ENCODE data around the gene FHAD1.
"Not testable (repeated sequence)": the region's sequence is repeated elsewhere in the genome, so short reads cannot be mapped to it uniquely, and the experiment has no call there.

FHAD1 gene

DNA sequence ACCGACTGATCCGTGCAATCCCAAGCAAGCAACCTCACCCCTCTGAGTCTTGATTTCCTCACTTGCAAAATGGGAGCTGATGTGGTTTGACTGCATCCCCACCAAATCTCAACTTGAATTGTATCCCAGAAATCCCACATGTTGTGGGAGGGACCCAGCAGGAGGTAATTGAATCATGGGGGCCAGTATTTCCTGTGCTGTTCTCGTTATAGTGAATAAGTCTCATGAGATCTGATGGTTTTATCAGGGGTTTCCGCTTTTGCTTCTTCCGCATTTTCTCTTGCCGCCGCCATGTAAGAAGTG, 58.4 kb downstream of the FHAD1 start:
- no peak for DNase-seq (ENCODE audit: low spot score)

DNA sequence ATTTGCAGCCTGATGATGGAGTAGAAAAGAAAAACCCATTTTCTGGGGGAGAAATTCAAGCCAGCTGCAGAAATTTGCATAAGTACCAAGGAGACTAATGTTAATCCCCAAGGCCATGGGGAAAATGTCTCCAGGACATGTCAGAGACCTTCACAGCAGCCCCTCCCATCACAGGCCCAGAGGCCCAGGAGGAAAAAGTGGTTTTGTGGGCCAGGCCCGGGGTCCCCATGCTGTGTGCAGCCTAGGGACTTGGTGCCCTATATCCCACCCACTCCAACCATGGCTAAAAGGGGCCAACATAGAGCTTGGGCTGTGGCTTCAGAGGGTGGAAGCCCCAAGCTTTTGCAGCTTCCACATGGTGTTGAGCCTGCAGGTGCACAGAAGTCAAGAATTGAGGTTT, 59.3 kb downstream of the FHAD1 start:
- not testable (repeated sequence) for DNase-seq (ENCODE audit: low spot score)

DNA sequence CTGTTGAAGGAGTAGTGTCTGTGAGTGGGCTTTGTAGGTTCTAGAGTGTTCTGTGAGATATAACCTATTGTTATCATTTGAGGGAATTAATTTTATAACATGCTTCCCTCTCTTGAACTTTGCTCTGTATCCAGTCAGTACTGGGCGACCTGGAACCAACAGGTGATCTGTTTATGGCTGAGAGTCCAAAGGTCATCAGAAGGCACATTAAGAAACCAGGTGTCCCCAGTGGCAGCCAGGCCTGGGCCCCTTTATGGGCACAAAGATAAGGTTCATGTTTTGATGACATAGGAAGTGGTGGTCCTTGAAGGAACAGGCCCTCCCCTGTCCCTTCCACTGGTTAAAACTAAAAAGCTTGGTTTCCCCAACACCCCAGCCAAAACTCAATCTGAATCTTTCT, 61.1 kb downstream of the FHAD1 start:
- no peak for DNase-seq (ENCODE audit: low spot score)

DNA sequence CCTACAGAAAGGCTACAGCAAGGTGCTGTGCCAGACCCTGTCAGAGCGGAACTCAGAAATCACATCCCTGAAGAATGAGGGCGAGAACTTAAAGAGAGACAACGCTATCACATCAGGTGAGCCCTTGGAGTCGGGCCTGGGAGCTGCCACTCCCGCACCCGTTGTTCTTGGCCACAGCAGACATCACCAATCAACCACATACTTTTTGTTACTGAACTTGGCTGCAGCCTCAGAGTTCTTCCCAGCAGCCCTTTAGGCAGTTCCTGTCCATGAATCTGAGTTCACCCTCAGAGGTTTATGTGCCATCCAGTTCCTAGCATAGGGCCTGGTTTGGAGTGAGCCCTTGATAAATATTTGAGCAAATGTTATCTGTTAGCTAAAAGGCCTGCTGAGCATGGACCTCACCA, 61.6 kb downstream of the FHAD1 start:
- no peak for DNase-seq (ENCODE audit: low spot score)

DNA sequence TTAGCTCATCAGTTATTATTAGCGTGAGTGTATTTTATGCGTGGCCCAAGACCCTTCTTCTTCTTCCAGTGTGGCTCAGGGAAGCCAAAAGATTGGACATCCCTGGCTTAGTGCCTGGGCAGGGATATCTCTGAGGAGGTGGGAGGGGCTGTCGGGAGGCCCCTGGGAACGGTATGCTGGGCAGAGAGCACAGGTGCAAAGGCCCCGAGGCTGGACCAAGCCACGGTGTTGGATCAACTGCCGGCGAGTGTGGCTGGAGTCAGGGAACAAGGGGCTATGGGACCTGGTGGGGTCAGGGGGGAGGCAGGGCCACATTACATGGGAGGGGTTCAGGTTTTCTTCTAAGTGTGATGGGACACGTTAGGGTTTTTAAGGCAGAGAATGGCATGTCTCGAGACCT, 62.7 kb downstream of the FHAD1 start:
- DNase-seq (ENCODE audit: low spot score): no peak

DNA sequence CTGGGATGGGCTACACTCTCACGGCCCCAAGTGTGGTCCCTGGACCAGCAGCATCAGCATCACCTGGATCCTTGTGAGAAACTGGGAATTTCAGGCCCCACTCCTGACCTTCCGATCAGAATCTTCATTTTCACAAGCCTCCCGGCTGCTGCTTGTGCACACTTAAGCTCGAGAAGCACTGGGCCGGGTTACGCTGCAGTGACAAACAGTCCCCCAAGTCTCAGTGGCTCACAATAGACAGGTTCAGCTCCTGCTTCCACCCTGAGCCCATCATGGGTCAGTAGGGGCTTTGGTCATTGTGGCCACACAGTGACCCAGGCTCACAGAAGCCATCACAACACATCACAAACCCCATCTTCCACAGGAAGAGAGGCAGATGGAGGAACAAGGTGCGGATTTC, 63.5 kb downstream of the FHAD1 start:
- DNase-seq (ENCODE audit: low spot score): no peak

DNA sequence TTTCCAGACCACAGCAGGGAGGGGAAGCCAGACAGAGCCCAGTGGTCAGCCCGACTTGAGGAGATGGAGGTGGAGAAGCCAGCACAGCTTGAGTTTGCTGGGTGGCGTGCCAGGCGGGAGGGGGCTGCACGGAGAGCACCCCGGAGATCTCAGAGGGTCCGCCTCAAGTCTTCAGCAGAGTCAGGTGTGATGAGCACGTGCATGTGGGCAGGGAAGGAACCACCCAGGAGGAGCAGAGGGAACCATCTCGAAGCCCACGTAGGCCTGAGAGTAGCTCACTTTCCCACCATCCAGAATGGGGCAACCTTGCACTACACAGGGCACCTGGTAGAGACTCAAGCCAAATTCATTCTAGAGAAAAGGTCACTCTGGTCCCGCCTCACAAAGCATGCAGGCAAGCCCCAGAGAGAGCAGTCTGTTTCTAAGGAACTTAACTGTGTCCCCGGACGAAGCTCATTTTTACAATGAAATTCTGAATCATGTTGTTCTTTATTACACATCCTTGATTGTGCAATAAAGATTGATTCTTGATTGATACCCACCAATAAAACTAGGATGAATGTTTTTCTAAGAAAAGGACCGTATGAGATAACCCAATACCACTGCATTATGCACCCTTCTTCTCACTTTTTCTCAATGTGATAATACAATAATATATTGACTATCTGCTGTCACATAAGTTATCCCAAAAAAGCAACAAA, 64.2 kb downstream of the FHAD1 start:
- DNase-seq (ENCODE audit: low spot score): no peak

DNA sequence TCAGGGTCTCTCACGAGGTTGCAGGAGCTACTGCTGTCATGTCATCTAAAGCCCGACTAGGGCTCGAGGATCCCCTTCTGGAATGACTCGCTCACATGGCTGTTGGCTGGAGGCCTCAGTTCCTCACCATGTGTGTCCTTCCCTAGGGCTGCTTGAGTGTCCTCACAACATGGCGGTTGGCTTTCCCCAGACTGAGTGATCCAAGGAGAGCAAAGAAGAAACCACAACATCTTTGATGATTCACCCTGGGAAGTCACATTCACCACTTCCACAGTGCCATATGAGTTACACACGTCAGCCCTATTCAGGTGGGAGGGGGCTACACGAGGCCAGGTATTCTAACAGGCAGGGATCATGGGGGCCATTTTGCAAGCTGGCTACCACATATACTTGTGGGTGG, 64.9 kb downstream of the FHAD1 start:
- DNase-seq (ENCODE audit: low spot score): no peak

DNA sequence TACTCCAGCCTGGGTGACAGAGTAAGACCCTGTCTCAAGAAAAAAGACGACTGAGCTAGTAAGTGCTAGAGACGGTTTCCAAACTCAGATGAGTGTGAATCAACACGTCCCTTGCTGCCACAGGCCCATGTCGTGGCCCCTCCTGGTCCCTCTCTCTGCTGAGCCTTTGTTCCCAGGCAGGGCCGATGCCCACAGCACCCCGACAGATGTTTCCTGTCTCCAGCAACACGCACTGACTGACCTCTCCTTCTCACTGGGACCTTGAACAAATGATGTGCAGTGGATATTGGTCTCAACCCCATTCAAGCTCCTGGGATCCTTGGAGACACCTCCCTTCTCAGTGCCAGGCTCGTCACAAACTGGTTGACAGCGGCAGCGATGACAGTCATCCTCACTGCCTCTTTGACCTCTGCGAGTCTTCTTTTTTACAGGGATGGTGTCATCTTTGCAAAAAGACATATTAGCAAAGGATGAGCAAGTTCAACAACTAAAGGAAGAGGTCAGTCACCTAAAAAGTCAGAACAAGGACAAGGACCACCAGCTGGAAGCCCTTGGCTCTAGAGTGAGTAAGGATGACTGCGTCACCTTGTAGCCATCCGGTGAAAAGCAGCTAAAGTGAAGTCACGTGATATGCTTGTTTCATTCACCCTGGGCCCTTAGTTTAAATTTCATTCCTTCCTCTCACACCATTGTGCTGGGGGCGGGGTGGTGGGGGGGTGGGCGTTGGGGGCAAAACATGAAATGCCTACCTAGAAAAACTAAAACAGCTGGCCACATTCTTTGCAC, 65.8 kb downstream of the FHAD1 start:
- no peak for DNase-seq (ENCODE audit: low spot score)

DNA sequence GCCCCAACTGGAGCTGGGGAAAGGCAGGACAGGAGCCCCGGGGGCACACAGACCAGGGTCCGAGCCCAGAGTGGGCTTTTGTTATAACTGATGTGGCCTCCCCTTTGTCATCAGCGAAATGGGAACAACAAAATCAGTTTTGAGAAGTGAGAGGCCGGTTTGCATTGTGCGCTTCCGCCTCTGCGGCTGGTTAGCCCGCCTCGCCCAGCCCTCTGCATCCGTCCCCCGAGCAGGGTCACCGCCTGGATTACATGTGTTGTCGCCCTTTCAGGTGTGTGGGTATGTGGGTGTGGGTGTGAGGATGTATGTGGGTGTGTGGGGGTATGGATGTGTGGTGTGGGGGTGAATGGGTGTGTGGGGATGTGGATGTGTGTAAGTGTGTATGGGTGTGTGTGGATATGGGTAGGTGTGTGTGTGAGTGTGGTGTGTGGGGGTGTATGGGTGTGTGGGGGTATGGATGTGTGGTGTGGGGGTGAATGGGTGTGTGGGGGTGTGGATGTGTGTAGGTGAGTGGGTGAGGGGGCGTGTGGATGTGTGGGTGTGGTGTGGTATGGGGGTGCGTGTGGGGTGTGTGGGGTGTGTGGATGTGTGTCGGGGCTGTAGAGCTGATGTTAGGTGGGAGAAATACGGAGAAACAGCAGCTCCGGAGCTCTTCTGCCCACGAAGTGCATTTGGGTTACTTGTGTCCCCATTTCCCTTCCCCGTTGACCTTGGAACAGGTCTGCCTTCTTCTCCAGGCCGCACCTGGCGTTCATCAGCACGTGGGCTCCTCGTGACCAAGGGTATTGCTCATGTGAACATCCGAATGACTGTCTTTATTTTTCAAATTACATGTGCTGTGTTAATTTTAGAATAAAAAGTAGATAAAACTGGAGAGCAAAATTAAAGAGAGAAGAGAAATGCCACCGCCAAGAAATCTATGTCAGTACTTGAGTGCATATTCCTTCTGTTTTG, 67.6 kb downstream of the FHAD1 start:
- DNase-seq (ENCODE audit: low spot score): no peak

DNA sequence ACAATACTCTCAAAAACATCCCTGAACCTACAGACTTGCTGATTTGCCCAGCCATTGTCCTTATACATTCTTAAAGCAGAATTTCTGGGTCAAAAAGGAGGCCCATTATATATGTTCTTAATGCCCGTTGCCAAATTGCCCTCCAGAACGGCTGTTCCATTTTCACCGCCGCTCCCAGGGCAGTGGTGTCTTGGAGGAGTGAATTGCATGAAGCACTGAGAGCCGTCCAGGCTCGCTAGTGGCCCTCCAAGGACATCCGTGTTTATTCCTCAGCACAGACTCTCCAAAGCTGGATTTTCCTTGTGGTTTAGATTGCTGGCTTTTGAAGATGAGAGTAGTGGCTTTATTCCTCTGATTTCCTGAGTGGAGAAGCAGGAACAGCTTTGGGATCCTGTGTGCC, 68.8 kb downstream of the FHAD1 start:
- DNase-seq (ENCODE audit: low spot score): no peak

DNA sequence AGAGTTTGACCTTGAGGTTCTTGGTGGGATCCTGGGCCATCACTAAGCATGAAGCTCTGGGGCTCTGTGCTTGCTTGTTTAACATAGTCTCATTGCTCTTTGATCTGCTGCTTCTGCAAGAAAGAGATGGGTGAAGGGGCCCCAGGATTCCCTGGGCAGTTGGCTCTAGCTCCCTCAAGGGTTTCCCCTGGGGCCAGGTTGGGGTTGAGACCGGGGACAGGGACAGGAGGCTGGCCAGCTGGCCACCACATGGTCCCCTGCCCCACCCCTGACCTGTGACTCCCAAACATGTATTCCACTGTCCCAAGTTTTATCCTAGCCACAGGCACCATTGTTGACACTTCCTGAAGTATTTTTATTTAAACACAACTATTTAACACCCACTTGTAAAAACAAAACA, 69.5 kb downstream of the FHAD1 start:
- no peak for DNase-seq (ENCODE audit: low spot score)

DNA sequence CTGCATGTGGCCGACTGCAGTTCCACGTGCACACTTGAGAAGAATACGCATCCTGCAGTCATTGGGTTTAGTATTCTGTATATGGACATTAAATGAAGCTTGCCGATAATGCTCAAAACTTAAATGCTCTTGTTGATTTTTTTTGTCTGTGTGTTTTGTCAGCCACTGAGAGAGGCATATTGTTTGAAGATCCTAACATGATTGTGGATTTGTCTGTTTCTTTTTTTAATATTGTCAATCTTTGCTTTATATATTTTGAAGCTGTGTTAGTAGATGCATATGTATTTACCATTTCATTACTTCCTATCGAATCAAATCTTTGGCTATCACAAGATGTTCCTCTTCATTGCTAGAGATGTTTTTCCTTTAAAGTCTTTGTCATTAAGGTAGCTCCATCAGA, 73.2 kb downstream of the FHAD1 start:
- DNase-seq (ENCODE audit: low spot score): no peak

DNA sequence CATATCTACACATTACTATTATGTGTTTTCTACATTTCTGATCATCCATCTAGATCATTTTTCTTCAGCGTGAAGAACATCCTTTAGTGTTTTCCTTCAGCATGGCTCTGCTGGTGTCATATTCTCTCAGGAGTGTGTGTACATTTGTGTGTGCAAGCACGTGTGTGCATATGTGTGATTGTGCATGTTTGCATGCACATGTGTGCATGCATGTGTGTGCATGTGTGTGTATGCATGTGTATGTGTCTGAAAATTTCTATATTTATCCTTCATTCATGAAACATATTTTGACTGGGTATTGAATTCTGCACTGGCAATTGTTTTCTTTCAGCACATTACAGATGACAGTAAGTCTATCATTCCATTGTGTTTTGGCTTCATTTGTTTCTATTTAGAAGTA, 74.6 kb downstream of the FHAD1 start:
- DNase-seq (ENCODE audit: low spot score): no peak

DNA sequence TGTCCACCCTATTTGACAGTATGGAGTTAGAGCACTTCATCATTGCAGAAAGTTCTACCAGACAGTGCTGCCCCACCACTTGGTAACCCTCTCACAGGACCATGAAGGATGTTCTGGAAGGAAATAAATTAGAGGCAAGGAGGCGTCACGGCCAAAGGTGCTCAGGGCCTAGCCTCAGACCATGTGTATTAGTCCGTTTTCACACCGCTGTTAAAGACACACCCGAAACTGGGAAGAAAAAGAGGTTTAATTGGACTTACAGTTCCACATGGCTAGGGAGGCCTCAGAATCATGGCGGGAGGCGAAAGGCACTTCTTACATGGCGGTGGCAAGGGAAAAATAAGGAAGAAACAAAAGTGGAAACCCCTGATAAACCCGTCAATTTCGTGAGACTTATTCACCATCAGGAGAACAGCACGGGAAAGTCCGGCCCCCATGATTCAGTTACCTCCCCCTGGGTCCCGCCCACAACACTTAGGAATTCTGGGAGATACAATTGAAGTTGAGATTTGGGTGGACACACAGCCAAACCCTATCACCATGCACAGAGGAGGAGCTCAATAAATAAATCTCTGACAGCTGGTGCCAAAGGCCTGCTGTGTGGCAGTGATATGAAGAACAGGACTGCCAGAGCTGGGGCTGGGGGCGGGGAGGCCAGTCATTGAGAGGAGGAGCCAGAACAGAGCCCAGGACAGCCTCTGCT, 75.8 kb downstream of the FHAD1 start:
- DNase-seq (ENCODE audit: low spot score): no peak

DNA sequence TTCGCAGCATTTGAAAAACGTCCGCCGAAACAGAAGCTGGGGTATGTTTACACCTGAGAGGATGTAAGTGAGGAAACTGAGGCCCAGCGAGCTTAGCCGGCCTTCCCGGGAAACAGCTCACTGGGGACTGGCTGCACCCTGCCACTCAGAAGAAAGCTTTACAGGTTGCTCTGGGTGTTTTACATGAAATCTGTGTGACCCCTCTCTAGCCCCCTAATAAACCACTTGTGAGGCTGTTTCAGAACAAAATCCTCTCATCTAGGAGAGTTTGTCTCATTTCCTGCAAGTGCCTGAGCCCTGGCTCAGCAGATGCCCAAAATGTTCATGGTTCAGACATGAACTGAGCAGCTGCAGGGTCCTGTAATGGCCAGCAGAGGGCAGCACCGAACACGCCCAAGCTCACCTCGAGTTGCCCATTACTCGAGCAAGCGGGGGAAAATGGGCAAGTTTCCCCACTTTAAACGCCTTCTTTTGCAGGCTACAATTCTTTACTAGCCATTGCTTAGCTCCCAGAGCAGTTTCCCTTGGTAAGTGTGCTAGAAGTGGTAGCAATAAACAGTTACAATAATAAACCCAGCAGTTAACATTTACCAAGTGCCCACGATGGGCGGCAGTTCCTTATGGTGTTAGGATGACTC, 76.4 kb downstream of the FHAD1 start:
- DNase-seq (ENCODE audit: low spot score): peak; percentile 75

DNA sequence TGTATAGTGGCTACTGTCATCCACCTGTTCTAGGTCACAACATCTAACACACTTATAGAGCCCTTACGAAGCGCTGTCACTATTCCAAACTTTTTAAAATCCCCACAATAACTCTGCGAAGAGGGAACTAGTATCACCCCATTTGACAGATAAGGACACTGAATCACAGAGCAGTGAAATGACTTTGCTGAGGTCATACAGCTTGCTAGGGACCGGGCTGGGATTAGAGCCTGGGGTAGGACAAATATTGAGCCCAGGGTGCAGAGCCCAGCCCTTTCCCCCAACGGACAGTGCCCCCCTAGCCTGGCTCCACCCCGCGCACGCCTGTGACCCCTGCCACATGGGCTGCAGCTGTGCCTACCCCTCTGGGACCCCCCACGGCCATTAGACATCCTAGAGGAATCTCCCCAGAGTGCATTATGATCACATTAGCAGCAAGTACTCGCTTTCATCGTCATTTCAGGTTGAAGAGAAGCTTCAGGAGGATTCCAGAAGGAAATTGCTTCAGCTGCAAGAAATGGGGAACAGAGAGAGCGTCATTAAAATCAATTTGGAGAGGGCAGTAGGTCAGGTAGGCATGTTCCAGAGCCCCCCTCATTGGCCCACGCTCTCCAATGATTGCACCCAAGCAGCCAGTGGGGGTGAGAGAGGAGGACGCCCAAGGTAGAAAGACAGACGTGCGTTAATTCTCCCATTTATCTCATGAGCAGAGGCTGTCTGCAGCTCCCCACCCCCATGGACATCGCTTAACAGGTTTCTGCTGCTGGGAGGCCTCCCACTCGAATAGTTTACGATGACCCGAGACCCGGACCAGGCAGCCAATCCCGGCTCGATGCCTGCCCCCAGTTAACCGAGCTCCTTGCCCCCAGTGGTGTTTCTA, 77.2 kb downstream of the FHAD1 start:
- no peak for DNase-seq (ENCODE audit: low spot score)

DNA sequence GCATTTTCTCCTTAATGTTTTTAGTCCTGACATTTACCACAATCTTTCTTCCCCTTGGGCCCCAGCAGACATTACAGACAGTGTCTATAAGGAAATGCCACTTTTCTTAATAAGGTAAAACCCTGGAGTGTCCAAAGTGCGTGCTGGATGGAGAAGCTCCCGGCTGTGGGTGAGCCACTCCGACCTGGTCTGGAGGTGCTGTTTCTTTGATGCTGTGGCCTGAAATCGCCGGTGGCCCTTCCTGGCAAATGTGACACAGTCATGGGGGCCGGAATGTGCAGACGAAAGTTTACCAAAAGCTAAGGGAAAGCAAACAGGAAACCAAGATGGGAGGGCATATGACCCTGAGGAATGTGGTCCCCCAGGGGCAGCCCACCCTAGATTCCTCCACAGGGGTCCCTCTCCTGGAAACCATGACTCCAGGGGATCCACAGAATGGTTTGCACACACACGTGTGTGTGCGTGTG, 77.9 kb downstream of the FHAD1 start:
- no peak for DNase-seq (ENCODE audit: low spot score)

DNA sequence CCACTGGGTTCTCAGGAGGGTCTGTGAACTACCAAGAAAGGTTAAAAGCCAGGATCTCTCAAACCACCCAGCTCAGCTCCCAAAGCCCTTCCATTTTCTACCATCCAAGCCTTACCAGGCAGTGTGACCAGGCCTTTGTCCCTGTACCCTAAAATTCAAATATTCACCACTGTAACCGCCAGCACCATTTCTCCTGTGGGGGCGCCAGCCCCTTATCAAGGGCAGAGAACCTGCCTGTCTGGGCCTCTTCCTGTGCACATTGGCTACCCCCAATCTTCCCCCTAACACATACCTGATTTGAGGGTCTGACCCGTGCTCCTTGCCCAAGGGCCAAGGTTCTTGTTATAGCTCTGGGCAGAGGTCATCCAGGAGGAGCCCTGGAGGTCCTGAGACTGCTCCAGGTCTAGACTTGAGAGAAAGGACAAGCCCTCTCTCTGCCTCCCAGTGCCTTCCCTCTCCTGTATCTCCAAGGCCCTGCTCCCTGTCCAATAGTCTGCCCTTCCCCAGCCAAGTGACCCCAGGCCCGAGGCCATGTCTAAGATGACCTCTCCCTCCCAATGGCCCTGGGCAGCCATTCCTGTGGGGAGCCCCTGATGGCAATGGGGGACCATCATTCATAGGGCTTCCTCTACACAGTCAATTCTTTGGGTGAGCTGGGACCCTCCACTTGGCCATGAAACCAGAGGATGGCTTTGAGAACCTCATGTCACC, 78.5 kb downstream of the FHAD1 start:
- no peak for DNase-seq (ENCODE audit: low spot score)
